Measurements from ENCODE around the gene NEURL1.

NEURL1 gene

DNA sequence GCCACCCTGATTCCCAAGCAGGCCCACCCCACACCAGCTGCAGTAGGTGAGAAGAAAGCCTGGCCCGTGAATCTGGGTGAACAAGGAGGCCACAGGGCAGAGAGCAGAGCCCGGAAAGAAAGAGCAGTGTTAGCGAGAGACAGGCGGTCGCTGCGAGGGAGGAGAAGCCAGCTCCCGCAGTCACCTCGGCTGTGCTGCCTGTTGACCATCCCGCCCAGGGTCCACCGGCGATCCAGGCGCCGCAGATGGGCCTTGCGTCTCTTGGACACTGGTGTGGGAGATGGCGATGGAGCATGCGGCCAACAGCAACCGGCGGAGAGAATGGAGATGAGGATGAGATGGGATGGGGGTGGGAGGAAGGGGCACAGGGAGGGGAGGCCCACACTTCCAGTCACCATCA lies 128.8 kb downstream of the NEURL1 start:
- TF ChIP-seq, protein P1, sequence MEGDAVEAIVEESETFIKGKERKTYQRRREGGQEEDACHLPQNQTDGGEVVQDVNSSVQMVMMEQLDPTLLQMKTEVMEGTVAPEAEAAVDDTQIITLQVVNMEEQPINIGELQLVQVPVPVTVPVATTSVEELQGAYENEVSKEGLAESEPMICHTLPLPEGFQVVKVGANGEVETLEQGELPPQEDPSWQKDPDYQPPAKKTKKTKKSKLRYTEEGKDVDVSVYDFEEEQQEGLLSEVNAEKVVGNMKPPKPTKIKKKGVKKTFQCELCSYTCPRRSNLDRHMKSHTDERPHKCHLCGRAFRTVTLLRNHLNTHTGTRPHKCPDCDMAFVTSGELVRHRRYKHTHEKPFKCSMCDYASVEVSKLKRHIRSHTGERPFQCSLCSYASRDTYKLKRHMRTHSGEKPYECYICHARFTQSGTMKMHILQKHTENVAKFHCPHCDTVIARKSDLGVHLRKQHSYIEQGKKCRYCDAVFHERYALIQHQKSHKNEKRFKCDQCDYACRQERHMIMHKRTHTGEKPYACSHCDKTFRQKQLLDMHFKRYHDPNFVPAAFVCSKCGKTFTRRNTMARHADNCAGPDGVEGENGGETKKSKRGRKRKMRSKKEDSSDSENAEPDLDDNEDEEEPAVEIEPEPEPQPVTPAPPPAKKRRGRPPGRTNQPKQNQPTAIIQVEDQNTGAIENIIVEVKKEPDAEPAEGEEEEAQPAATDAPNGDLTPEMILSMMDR (IDR thresholded peaks at IDR 0.05; ENCODE audit: low read depth, low read length), result no peak
- no peak for DNase-seq (ENCODE audit: extremely low read depth, low read depth)

DNA sequence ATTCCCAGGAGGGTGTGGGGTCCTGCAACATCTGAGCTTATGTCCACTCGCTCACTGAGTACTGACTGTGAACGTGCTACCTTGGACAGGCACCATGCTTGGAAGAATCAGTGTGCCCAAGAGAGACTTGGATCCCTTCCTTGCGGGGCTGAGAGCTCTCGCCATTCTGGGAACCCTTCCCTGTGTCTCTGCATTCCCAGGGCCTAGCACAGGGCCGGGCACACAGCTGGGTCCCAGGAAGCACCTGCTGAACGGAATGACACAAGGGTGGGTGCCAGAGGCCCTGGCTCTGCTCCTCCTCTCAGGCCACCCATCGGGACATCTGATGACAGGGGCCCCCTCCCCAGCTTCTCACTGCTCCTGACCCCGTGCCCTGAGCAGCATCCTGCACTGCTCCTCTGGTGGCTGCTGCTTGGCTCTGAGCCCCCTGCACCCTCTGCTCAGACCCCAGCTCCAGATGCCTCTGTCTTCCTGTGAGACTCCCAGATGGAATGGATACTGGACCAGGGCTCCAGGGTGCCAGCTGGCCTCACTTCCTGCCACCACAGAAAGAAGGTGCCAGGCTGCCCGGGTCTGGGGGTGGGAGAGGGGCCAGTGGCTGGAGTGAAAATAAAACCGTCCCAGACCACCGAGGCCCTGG lies 129.6 kb downstream of the NEURL1 start:
- DNase-seq (ENCODE audit: extremely low read depth, low read depth), result no peak
- TF ChIP-seq, protein P1 (IDR thresholded peaks at IDR 0.05; ENCODE audit: low read depth, low read length), result no peak

GRCh38 chr10:103626178-103626577 lies 132.7 kb downstream of the NEURL1 start:
- TF ChIP-seq, protein P1 (IDR thresholded peaks at IDR 0.05; ENCODE audit: low read depth, low read length), result no peak
- DNase-seq (ENCODE audit: extremely low read depth, low read depth), result no peak

- no peak for DNase-seq (ENCODE audit: extremely low read depth, low read depth)
- TF ChIP-seq, protein P1 (IDR thresholded peaks at IDR 0.05; ENCODE audit: low read depth, low read length), result no peak
Measured at GRCh38 chr10:103627111-103627892, 133.8 kb downstream of the NEURL1 start.

DNA sequence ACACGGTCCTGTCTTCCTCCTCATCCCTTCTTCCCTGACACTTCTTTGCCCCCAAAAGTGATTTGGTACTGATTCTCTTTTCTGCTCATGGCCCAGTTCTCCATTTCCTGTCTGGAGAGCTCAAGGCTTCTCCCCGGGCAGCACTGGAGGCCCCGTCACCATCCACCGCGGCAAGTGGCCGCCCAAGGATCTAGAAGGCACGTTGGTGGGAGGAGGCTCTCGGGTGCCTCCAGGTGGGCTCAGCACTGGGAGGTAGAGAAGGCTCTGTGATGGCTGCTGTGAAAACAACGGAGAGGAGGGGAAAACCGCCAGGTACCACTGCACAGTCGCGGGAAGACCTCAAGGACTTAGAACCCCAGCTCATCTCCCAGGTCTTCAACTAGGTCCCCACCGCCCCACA lies 134.4 kb downstream of the NEURL1 start:
- no peak for DNase-seq (ENCODE audit: extremely low read depth, low read depth)
- TF ChIP-seq, protein P1 (IDR thresholded peaks at IDR 0.05; ENCODE audit: low read depth, low read length), result no peak

DNA sequence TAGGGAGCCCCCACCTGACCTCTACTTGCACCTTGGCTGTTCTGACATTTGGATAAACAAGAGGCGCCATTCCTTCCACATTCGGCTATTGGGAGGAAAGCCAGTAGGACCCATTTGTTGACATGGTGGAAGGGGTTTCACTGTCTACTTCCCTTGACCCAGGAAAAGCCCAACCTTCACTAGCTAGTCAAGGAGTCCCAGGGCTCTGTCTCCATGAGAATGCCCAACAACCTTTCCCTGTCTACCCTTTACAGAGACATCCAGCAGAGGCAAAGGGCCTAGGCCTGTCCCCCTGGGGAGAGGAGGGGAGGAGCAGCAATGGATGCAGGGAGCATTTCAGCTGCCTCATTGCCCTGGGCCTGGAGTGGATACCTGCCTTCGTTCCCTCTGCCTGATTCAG lies 136.1 kb downstream of the NEURL1 start:
- DNase-seq (ENCODE audit: extremely low read depth, low read depth), result no peak
- TF ChIP-seq, protein P1 (IDR thresholded peaks at IDR 0.05; ENCODE audit: low read depth, low read length), result no peak

- no peak for DNase-seq (ENCODE audit: extremely low read depth, low read depth)
- TF ChIP-seq, protein P1 (IDR thresholded peaks at IDR 0.05; ENCODE audit: low read depth, low read length), result no peak
Measured at GRCh38 chr10:103630156-103630555, 136.7 kb downstream of the NEURL1 start.

Measured in AG09319 (cell line).